ENCODE results near the gene MED15.

The MED15 gene

DNA sequence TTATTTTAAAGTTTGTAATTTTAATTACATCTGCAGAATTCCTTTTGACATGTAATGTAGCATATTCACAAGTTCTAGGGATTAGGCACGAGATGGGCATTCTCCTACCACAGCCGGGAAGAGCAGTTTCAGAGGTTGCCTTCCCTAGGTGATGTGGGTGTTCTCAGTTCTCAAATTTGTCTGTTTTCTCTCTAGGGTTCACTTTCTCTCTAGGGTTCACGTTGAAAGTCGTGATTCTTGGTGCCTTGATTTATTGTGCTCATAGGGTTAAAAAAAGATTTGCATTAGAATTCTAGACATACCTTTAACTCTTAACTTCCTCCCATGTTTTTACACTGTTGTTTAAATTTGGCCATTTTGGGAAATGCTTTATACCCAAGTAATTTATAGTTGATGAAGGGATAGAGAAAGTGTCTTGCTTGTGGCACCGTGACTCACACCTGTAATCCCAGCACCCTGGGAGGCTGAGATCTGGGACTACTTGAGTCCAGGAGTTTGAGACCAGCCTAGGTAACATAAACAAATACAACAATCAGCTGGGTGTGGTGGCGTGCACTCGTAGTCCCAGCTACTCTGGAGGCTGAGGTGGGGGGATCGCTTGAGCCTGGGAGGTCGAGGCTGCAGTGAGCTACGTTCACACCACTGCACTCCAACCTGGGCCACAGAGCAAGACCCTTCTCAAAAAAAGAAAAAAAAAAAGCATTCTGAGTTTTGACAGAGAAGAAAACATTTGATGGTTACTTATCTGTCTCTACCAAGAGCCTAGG is 3.6 kb downstream of the MED15 start:
- no peak for DNase-seq

DNA sequence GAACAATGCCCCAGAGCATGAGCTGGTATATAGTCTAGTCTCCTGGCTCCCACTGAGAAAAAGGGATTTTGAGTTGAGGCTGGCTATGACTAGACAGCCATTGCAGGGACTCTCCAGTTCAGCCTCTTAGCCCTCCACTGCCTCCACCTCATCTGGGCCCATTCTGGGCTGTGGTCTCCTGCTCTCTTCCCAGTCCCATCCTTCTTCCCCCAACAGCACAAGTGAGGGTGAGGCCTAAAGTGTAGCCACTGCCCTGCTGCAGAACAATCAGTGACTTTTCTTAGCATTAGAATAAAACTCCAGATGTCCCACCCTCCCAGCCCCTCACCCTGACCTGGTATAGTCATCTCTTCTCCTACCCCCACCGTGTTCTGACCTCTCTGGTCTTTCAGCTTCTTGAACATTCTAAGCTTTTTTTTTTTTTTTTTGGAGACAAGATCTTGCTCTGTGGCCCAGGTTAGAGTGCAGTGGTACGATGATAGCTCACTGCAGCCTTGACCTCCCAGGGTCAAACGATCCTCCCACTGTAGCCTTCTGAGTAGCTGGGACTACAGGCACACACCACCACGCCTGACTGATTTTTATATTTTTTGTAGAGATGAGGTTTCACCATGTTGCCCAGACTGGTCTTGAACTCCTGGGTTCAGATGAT is 4.3 kb downstream of the MED15 start:
- no peak for DNase-seq

DNA sequence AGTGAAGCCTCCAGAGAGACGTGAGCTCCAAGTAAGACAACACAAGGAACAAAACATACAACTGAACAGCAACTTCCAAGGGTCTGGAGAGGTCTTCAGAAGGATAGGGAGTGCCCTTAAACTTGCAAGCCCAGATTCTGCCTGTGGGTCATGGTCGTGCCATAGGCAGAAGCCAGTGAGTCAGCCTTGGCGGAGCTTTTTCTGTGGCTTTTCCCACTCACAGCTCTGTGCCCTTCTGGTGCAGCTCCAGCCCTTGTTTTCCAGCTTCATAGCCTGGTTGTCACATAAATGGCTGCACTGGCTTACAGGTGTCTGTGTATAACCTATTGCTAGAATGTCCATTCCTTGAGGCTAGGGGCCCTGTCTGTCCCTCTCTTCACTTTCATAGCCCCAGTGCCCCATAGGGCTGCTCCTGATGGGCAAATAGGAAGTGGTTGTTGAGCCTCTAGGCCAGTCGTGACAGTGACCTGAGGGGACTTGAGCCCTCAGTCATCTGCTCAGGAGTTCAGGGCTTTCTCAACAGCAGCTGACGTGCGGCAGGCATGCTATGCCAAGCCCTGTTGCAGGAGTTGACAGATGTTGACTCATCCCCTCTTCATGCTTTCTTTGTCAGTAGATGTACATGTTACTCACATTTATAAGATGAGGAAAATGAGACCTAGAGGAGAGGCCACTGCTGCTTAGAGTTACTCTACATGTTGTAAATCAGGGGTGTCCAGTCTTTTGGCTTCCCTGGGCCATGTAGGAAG is 7.4 kb downstream of the MED15 start:
- no peak for DNase-seq

DNA sequence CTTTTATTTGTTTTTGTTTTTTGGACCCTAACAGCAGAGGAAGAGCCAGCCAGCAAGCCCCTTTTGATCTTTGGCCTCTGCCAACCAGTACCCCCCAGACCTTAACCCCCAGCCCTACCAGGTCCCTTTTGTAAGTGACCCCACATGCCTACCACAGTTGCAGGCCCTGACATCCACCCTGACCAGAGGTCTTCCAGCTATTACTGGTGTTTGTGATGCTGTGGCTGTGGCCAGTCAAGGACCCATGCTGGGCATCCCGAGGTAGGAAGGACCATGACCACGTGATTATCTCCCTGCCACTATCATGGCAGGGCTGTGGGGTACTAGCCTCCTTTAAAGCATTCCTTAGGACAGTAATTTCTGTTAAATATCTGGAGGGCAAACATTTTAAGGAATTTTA is 9.0 kb downstream of the MED15 start:
- no peak for DNase-seq

DNA sequence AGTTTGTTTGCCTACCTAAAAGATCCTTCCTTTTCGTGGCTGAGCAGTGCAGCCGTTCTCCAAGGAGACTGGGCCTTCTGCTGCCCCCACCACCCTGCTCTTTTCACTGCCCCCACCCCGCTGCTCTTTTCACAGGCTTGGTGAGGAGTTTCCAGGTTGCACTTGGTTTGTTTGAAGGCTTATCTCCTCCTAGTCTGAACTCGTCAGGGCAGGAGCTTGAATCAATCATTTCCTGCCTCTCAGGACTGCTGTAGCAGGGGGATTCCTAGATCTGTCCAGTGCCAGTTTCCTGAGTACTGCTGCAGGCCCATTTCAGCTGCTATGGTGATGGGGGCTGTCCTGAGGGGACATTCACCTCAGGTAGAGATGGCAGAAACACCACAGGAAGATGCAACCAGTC is 10.0 kb downstream of the MED15 start:
- no peak for DNase-seq

DNA sequence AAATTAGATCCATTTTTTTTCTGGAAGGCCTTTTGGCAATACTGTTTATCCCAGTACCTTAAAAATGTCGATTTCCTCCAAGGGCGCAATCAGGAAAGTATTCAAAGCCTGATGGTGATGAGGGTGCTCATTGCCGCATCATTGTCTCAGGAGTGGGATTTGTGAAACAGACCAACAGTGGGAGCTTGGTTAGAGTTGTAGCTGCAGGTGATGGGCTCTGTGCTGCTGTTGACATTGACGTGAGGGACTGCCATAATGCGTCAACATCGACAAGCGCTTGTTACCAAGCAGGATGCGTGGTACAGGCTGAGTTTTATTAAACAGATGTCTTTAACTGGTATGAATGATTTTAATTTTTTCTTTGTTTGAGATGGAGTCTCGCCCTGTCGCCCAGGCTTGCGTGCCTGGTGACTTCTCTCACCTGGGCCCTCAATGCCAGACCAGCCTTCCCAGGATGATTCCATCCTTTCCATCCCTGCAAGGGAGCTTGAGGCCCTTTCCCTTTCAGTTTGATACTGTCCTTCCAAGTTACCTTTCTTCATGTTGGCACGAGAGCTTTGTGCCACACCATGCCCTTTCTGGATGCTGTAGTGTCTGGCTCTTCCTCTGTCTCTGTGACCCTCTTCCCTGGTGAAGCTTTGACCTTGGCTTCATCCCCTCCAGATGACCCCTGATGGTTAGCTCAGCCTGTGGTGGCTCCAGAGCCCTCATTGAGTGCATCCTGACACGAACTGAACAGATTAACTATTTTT is 10.6 kb downstream of the MED15 start:
- DNase-seq = no peak

DNA sequence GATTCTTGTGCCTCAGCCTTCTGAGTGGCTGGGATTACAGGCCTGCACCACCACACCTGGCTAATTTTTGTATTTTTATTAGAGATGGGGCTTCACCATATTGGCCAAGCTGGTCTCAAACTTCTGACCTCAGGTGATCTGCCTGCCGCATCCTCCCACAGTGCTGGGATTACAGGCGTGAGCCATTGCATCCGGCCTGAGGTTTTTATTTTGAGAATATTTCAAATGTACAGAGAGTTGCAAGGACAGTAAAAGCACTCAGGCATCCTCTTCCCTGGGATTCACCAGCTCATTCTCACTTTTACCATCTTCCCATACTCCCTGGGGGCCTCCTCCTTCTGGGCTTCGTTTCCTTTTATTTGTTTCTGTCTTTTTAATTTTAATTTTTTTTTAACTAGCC is 12.1 kb downstream of the MED15 start:
- DNase-seq = no peak

DNA sequence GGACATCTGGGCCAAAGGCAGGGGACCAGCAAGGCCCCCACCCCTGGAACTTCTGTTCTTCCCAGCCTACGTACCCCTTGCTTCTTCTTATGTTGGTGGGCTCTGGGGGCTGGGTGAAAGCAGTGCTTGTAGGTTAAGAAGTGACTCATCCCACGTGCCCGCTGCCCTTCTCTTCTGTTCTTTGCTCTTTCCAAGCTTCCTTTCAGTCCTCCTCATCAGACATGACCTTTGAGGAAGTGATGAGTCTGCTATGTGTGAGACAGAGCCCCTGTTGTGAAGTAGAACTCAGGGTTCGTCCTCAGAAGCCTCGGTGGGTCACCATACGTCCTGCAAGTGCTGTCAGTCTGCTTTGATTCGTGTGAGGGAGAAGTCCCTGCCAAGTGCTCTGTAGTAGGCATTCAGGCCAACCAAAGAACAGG is 12.7 kb downstream of the MED15 start:
- DNase-seq = no peak

DNA sequence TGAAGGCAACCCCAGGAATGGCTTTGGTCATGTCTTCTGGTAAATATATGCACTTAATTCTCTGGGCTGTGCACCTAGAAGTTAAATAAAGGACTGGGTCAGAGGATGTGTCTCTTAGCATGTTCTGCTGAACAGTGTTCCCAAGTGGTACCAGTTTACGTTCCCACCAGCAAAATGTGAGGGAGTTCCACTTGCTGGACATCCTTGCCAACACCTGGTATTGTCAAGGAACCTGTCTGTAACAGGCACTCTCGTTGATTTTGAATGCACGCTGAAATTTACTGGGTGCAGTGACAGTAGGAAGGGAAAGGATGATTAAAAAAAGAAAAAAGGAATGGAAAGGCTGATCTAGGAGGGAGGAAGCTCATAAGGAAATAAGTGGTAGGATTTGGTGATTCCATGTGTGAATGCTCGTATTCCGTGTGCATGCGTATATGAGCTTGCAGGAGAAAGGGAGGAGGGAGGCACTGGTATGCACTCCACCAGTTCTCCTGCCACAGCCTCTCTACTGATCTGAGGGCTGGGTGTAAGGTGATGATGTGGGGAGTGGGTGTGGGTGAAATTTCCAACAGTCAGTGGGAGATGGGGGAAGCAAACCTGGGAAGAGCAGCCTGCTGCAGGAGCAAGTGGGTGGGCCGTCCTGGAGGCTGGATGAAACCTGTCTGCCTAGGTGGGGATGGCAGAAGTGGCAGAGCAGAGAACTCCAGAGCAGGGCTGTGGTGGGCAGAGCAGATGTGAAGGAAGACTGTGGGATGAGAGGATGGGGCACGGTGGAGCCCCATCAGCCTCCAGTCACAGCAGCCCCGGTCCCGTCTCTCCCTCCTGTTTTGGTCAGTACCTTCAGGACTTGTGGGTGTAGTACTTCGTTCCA is 15.0 kb downstream of the MED15 start:
- DNase-seq = no peak

DNA sequence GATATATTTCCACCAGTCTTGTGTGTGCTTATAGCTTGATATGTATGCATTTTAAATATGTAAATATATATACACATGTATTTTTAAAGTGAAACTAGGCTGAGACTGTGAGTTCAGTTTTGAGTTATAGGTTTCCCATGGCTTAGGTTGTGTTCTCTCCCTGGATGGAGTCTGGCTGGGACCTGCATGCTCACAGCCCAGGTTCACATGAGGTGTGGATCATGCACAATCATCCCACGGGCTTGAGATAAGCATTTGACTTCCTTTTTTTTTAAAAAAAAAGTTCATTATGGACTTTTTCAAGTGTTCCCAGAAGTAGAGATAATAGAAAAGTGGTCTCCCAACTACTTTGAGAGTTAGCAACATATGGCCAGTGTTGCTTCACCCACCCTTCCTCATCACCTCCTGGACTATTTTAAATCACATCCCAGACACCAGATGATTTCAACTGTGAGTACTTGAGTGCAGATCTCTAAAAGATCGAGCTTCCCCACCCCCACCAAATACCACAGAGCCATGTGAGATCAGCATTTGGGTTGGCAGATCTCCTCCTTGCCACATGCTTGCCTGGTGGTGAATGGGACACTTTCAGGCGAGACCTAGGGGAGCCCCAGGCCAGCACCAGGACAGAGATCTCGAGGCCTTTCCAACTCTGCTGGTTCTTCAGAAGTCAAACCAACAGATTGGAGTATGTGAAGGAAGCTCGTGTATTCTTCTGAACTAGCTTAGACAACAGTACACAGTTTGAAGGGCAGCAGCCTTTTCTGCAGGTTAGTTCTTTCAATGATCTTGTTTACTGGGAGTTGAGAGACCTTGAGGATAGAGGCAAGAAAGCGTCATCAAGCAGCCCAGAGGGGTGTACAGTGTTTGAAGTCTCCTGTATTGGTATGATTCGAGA is 15.9 kb downstream of the MED15 start:
- no peak for DNase-seq

DNA sequence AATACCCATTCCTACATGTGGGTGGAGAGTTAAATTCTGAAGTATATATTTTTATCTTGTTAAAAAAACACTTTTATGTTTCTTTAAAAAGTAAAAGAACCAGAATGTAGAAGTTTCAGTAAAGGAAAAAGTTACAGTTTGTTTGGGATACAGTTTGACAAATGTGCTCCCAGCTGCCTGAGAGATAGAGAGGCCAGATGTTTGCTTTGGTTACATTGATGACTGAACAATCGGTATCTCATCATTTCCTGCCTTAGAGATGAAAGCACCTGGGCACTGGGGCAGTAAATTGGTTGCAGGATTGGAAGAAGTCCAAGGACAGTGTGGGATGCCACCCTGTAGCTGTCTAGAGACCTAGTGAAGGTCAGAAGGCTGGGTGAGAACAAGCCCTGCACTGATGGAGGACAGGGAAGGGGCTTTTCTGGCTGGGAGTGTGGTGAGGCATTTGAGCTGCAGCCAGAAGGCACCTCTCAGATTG is 16.6 kb downstream of the MED15 start:
- no peak for DNase-seq

DNA sequence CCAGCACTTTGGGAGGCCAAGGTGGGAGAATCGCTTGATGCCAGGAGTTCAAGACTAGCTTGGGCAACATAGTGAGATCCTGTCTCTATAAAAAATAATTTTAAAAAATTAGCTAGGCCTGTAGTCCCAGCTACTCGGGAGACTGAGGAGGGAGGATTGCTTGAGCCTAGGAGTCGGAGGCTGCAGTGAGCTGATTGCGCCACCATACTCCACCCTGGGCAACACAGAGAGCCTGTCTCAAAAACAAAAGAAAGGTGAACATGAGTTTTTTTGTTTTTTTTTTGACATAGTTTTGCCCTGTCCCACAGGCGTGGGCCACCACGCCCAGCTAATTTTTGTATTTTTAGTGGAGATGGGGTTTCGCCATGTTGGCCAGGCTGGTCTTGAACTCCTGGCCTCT is 17.6 kb downstream of the MED15 start:
- no peak for DNase-seq

DNA sequence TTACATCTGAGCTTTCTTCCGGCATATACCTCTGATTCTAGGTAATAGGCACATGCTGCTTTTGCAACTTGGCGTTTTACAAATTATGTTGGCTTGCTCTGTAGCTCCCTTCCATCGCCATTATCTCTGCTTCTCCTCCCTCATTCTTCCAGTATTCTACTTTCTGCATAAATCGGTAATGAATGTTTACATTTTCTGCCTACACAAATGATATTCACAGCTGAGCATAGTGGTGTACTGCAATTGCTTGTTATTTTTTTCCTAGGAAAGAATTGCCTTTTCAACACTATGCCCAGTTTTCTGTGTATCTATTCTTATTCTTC is 18.9 kb downstream of the MED15 start:
- no peak for DNase-seq

DNA sequence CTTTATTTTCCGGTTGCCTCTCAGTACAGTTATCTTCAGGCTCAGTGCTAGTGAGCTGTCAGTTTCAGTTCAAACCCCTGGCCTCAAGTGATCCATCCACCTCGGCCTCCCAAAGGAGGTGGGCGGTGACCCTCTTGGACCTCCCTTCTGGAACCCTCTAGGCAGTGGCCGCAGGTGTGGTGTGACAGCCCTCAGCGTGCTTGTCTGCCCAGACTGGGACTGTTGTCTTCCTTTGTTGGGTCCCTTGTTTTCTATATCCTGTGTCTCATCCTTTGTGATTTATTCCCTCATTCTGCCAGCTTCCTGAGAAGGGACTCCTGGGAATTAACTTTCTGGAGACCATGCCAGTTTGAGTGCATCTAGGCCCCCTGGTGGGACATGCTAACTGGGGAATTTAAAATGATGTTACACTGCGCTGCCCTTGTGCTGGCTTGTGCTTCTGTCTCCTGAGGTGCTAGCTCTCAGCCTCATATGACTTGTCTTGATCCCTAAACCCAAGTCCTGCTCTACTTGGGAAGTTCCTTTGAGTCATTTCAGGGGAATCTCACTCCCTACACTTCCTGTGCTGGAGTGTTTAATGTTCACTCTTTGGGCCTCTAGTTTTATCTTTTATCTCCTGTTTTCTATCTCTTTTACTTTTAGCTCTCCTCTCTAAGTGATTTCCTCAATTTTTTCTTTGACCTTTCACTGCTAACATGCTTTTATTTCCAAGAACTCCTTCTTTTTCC is 19.4 kb downstream of the MED15 start:
- DNase-seq = no peak

DNA sequence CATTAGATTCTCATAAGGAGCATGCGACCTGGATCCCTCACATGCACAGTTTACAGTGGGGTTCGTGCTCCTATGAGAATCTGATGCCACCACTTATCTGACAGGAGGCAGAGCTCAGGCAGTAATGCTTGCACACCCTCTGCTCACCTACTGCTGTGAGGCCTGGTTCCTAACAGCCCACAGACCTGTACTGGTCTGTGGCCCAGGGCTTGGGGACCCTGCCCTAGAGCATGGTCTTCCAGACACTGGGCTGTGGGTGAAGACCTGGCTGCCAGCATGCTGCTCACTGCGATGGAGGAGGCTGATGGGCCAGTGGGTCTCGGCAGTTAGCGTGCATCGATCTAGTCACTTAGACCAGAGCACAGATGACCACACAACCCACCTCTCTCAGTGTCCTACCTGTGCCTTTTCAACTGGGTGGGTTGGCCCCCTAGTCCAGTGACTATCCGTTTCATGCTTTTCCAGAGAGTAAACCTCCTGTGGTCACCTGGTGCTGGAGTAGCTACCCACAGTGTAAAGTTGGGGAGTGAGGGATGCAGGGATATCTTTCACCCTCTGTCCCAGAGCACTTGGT is 21.1 kb downstream of the MED15 start:
- no peak for DNase-seq

DNA sequence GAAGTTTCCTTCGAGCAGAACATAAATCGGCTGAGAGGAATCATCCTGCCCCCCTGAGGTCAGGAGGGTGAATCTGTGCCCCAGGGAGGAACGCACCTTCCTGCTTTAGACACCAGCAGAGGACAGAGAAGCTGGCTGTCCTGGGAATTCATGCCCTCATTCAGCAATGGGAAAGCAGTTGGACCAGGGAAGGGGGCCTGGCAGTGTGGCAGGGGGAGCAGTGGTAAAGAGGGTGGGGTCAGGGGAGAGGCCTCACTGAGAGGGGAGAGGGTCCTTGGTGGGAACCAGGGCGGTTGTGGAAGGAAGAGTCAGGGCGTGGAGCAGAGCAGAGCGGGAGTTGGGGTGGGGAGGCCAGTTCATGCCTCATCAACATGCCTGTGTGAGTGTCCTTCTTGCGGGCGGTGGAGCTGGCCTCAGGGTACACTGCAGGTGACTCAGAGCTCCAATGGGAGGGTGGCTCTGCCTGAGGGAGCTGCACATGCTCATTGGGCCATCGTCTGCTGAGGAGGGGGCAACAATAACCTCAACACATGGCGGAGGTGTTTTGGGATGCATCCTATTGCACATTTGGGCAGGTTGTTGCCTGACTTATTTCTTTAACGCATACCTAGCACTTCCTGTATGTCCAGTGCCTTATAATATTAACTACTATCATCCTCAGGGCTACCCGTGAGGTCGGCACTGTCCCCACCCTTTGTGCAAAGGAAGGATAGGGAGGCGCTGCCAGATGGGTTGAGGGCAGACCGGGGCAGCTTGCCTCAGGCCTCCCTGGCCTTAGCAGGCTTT is 23.2 kb downstream of the MED15 start:
- no peak for DNase-seq

DNA sequence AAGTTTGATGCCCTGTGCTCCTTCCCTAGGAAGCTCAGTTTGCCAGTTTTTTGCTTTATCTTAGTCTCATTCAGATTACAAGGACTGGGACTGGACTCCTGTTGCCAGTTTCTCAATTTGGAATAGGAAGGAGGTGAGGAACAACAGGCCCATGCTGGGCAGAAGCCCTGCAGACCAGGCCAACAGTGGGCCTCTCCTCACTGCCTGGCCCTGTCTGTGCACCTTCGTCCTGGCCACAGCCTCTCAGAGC is 23.7 kb downstream of the MED15 start:
- no peak for DNase-seq

DNA sequence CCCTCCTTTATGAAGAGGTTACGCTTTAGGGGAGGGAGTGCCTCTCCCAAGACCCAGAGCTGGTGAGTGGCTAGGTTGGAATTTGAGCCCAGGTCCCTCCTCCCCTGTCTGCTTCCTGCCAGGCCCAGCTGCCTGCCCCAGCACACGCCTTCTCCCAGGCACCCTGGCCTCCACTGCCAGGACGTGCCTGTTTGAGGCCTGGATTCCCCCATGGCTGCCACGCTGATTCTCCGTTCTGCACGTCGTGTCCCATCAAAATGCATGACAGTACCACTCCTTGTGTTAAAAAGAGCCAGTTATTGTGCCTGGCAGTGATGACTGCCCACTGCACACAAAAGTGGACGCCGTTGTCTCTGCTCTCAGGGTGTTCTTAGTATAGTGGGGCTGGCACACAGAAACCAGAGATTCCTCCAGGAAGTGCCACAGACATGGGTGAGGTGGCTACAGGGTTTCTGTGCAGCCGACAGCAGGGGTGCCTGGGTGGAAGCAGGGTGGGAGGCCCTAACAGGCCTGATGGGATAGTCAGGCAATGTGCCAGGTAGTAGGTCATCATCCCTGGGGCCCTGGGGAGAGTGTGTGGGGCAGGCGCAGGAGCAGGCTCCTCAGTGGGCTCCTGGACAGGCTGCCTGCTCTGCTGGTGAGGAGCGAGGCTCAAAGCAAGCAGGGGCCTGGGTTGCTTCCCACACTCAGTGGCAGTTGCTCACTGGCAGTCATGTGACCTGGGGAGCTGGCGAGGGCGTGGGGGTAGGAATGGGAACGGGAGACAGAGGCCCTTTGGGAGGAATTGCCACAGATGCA is 24.2 kb downstream of the MED15 start:
- no peak for DNase-seq
